GM19397 (cell line): ENCODE results near the gene ZFYVE28.
"Not testable (repeated sequence)": the region's sequence is repeated elsewhere in the genome, so short reads cannot be mapped to it uniquely, and the experiment has no call there.

Experiments
- ATAC-seq: cut with Tn5 transposase; IDR thresholded peaks from one replicate; pipeline ENCODE4 v1.9.1; 2021; ENCODE audit warnings: mild to moderate bottlenecking, moderate library complexity; ENCODE audit not compliant: unreplicated experiment

ZFYVE28 gene

GRCh38 chr4:2231082-2231481, 187.4 kb downstream of the ZFYVE28 start:
- ATAC-seq, result no peak

GRCh38 chr4:2226261-2226660, 192.2 kb downstream of the ZFYVE28 start:
- no peak for ATAC-seq

- ATAC-seq, result no peak
Observed at GRCh38 chr4:2222838-2223237, 195.6 kb downstream of the ZFYVE28 start.

- not testable (repeated sequence) for ATAC-seq
Observed at GRCh38 chr4:2221378-2221777, 197.1 kb downstream of the ZFYVE28 start.

DNA sequence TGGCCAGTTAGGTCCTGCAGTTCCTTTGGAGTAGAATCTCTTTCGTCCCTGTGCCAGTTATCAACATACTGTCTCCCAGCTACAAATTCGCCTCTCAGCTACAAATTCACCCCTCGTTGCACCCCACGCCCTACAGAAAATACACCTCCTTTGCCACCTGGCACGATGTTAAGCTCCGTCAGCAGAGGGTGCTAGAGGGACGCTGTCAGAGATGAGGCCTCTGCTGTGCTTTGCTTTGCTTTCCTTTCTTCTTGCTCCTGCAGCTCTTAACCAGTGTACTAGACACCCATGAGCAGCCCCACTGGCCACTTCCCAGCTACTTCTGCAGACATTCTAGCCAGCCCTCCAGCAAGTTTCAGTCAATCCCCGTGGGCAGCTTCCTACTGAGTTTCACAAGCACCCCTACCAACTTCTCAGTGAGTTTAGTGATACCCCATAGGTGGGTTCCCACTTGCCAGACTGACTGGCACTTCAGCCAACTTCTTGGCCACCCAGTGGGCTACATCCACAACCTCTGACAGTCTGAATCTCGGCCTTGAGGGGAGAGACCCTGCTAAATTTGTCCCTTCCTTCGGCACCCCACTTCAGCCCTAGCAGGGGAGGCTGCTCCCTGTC, 198.3 kb downstream of the ZFYVE28 start:
- ATAC-seq, result no peak
